Stimulated activated CD8-positive, alpha-beta memory T cell treated with anti-CD3 and anti-CD28 coated beads, Interleukin-7, amount 100 ng/mL, for 4 hours (primary cell): Measurements from ENCODE around the gene CDH18.

ENCODE experiments used
- DNase-seq, 2 donors: peaks; one replicate each; pipeline ENCODE4 v3.0.0-alpha.2; 2020; ENCODE audit warnings: low read depth in 2 of 2

CDH18 gene

GRCh38 chr5:19928562-19929421 lies 59.2 kb downstream of the CDH18 start:
- DNase-seq, result no peak

- no peak for DNase-seq
These were observed 60.1 kb downstream of the CDH18 start for GRCh38 chr5:19927919-19928318.

GRCh38 chr5:19927170-19927569 lies 60.8 kb downstream of the CDH18 start:
- no peak for DNase-seq

- no peak for DNase-seq
These were observed 64.3 kb downstream of the CDH18 start for GRCh38 chr5:19923742-19924141.

GRCh38 chr5:19920761-19921160 lies 67.2 kb downstream of the CDH18 start:
- DNase-seq, result no peak

GRCh38 chr5:19918780-19919179 lies 69.2 kb downstream of the CDH18 start:
- DNase-seq, result no peak

GRCh38 chr5:19917588-19918122 lies 70.3 kb downstream of the CDH18 start:
- no peak for DNase-seq

GRCh38 chr5:19910136-19910535 lies 77.9 kb downstream of the CDH18 start:
- no peak for DNase-seq

GRCh38 chr5:19904766-19905165 lies 83.2 kb downstream of the CDH18 start:
- DNase-seq, result no peak

- no peak for DNase-seq
These were observed 84.4 kb downstream of the CDH18 start for GRCh38 chr5:19903611-19904010.

GRCh38 chr5:19902316-19902934 lies 85.6 kb downstream of the CDH18 start:
- no peak for DNase-seq

GRCh38 chr5:19900269-19900668 lies 87.7 kb downstream of the CDH18 start:
- no peak for DNase-seq

- DNase-seq, result no peak
These were observed 96.3 kb downstream of the CDH18 start for GRCh38 chr5:19891658-19892057.

- no peak for DNase-seq
These were observed 101.7 kb downstream of the CDH18 start for GRCh38 chr5:19886123-19886917.

GRCh38 chr5:19885040-19885824 lies 102.8 kb downstream of the CDH18 start:
- DNase-seq, result no peak

- DNase-seq, result no peak
These were observed 107.1 kb downstream of the CDH18 start for GRCh38 chr5:19880859-19881436.

- DNase-seq, result no peak
These were observed 107.5 kb downstream of the CDH18 start for GRCh38 chr5:19880458-19880857.

GRCh38 chr5:19874811-19875210 lies 113.2 kb downstream of the CDH18 start:
- DNase-seq, result no peak

GRCh38 chr5:19866090-19866450 lies 121.9 kb downstream of the CDH18 start:
- no peak for DNase-seq

GRCh38 chr5:19865336-19866089 lies 122.5 kb downstream of the CDH18 start:
- no peak for DNase-seq
